Right lobe of liver (tissue), 4 donors: ENCODE data around the gene KLRC2.
"Not testable (repeated sequence)": the region's sequence is repeated elsewhere in the genome, so short reads cannot be mapped to it uniquely, and the experiment has no call there.

Experiments used
- CTCF ChIP-seq, 4 donors: fragments of 200-600 bp in 3 of 4; fragments of 450-650 bp in 1 of 4; IDR thresholded peaks; one replicate each; pipeline versions ENCODE4 v1.5.1 to v1.8.0; 2016 to 2022; ENCODE audit warnings: antibody characterized with exemption in 4 of 4, mild to moderate bottlenecking in 2 of 4
- POLR2A ChIP-seq: fragments of 450-650 bp; IDR thresholded peaks from one replicate; pipeline ENCODE4 v1.6.1; 2017; ENCODE audit warnings: antibody characterized with exemption, mild to moderate bottlenecking
- donor health status: DM: no; HTN: no; CAD: no.
- donor health status: DM: no; HTN: no; CAD: no.
- donor health status: DM: no; HTN: yes; CAD: no.

DNA sequence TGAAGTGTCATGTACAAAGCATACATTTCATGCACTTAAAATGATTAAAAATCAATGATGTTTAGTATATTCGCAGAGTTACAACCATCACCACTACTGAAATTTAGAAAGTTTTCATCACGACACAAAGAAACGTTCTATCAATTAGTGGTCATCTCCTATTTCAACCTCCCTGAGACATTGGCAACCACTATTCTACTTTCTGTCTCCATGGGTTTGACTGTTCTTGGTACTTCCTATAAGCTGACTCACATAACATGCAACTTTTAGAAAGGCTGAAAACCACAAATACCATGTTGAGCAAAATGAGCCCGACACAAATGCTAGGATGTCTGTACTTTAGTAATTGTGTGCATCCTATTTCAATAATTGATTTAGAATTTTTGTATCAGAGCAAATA, 5.2 kb downstream of the KLRC2 start:
- TF ChIP-seq POLR2A; CTCF (IDR thresholded peaks at IDR 0.05): not testable (repeated sequence)
